ENCODE data around the gene SGMS1.

DNA sequence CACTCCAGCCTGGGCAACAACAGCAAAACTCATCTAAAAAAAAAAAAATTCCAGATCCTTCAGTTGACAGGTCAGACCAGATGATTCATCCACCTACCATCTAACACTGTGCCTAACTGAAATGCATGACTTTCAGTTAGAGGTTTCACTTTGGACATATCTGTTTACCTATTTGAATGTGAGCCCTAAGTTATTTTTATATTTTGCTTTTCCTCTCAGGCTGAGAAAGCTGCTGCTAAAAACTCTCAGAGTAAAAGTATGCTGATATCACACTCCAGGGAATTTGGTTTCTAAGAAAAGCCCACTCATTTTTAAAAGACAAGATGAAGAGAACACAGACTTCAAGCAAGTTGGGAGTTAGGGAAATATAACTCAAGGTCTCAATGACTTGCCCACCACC lies 126.0 kb downstream of the SGMS1 start:
- no peak for TF ChIP-seq SUZ12 (IDR thresholded peaks at IDR 0.05; ENCODE audit: extremely low read depth, insufficient read depth, insufficient read length)
- no peak for TF ChIP-seq YY1 (IDR thresholded peaks at IDR 0.05; ENCODE audit: insufficient read depth, insufficient read length)
- TF ChIP-seq ZNF274 (IDR thresholded peaks at IDR 0.05; ENCODE audit: low read depth, low read length): no peak

All from NT2/D1 (cell line).